CD4-positive, alpha-beta T cell treated with Interferon gamma for 1 hour (primary cell): Measurements from ENCODE around the gene WDR48.
A peak's percentile ranks its signal among the peaks of the same experiment; 100 is the strongest.
"Not testable (repeated sequence)": the region's sequence is repeated elsewhere in the genome, so short reads cannot be mapped to it uniquely, and the experiment has no call there.

Source experiments
- DNase-seq: peaks from one replicate; pipeline ENCODE4 v3.0.0-alpha.2; 2020

WDR48 gene

DNA sequence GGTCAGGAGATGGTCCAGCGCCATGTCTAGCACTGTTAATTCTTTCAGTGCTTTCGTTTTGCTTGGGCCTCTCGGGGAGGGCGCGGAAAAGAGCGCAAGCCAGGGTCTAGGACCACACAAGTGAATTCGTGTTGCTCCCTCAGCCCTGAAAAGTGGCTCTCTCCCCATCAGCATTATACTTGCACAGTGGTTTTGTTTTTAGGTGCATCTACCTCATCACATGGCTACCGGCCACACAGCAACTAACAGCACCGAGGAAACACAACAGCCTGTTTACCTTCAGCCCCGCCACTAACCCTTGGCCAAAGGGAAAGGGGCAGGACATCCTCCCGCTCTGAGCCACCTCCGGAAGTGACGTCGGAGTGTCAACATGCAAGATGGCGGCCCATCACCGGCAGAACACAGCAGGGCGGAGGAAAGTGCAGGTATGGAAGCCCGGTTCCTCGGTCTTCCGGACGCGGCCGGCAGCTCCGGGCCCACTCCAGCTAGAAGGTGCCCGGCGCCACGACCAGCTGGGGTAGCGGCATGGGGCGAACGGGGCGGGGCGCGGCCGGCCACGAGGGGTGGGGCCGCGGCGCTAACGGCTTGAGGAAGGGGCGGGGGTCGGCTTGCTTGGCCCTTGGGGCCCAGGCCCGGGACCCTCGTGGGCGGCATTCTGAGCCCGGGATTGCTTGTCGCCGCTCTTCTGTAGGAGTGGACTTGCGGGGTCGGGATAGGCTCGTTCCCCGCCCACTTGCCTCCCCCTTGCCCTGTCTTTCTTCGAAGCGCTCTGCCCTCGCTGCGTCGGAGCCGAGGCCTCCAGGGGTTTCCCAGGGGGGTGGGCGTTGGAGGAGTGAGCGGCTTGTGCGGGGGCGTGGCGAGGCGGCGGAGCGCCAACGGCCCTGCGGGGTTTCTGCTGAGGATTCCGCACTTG lies at the start of gene WDR48, which contains the start of gene SCN11A:
TSS of gene WDR48 (plus strand) at position 368 of the 913 bp plus-strand sequence. CDS start at position 378, 10 bp downstream.
TSS of gene SCN11A (minus strand) at position 296 of the 913 bp plus-strand sequence. CDS start 101,582 bp downstream, outside the sequence.
- DNase-seq = peak; percentile 94

DNA sequence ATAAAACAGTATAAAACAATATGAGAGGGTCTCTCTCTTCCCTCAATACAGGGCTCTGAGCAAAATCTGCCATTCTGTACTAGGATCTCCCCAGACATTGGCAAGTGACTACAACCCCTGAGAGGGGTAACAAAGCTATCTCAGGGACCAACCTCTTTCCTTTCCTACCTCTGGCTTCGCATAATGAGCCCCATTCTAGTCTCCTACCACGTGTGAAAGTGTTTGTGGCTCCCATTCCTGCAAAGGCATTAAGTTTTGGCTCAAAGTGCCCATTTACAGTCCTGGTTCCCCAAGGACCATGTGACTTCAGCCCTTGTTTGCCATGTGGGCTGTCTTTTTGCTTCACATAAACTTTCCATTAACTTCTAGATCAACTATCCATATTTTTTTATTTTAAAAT lies 46.5 kb upstream of the WDR48 start:
- no peak for DNase-seq

DNA sequence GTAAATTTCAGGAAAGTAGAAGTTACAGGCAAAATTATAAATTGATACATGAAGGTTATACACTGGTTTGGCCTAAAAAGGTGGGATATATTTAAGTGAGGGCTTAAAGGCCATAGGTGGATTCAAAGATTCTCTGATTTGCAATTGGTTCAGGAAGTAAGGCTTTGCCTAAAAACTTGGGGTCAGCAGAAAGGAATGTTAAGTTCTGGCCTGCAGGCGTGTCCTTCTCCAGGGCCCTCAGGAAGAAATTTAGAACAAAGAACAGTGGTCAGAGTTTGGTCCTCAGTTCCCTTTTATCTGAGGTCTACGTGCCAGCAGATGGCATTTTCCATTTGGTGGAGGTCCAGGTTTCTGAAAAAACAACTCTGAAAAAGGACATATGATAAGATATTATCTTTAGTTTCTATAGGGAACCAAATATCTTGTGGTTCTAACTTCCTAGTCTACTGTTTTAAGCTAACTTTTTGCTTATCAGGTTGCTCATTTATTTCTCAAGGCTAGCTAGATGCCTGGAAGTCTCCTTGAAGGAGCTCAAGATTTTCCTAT lies 40.6 kb upstream of the WDR48 start:
- DNase-seq = no peak

DNA sequence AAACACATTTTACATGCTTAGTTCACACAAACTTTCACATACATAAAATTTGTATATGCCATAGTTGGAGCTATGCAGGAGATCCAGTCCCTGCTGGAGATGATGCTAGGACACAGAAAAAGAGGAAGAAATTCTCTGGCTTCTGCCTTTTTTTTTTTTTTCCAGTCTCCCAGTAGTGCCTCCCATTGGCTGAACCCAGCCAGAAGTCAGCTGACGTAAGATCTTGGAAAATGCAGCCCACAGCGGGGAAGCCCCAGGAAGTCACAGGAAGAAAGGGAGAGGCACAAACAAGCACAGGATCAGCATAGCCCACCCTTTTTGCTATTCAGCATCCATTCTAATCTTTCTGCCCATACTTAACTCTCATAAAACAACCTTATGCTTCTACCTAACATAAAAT lies 38.5 kb upstream of the WDR48 start:
- DNase-seq = no peak

DNA sequence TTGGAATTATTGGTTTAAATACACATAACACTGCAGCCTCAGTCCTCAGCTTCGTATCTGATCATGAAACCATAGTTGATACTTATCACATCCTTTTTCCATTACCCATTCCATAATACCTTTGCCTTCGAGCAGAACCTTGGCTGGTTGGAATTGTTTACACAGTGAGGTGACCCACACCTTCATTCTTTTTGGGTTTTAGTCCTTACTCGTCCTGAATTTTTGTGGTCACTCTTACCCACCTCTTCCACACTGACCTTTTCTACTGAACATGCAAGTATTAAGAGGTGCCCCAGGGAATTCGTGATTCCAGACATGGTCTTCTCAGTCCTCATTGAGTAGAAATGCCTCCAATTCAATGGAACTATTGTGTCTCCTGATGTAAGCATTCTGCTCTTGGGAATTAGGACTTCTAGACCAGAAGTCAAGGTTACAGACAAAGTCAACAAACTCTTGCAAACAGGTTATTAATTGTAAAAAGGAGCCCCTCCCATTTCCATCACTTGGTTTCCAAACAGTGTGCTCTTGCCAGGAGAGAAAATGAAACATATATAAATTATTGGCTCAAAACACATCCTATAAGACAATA lies 37.8 kb upstream of the WDR48 start:
- DNase-seq = no peak

DNA sequence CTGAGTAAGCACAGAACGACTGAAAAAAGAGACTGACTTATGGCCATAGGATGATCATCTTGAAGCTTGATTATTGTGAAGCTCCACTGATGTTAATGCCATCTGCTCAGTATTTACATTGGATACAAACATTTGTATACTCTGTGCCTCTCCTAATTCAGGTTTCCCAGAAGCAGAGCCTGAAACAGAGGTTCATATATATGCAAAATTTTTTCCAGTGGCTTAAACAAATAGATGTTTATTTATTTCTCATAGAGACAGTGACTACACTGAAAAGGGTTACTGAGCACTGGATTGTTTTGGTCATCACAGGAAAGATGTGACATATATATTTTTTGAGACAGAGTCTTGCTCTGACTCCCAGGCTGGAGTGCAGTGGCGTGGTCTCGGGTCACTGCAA lies 36.4 kb upstream of the WDR48 start:
- no peak for DNase-seq

DNA sequence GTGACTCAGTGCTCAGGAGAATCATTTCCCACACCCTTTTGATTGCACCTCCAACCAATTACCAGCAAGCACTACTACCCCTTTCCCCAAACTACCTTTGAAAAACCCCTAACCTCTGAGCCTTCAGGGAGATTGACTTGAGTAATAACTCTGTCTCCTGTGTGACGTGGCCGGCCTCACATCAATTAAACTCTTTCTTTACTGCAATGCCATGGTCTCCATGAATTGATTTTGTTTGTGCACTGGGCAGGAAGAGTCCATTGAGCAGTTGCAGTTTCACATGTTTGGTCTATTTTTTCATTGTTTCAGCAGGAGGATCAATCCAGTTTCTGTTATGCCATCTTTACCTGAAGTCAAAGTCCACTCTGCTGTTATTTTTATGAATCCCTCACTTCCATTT lies 32.5 kb upstream of the WDR48 start:
- DNase-seq = no peak

DNA sequence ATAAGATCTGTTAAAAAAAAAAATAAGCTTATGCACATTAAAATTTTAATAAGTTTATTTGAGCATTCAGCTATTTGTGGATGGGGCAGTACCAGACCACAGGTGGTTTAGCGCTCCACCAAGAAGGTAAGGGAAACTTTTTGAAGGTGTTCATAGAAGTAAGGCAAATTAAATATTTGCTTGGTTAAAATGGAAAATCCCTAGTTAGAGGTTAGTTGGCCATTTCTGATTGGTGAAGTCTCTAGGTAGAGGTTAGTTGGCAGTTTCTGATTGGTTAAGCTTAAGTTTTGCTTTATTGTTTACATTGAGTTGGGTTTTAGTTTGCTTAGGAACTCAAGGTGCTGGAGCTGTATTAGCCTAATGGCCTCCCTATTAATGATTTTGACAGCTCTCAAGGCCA lies 30.8 kb upstream of the WDR48 start:
- no peak for DNase-seq

DNA sequence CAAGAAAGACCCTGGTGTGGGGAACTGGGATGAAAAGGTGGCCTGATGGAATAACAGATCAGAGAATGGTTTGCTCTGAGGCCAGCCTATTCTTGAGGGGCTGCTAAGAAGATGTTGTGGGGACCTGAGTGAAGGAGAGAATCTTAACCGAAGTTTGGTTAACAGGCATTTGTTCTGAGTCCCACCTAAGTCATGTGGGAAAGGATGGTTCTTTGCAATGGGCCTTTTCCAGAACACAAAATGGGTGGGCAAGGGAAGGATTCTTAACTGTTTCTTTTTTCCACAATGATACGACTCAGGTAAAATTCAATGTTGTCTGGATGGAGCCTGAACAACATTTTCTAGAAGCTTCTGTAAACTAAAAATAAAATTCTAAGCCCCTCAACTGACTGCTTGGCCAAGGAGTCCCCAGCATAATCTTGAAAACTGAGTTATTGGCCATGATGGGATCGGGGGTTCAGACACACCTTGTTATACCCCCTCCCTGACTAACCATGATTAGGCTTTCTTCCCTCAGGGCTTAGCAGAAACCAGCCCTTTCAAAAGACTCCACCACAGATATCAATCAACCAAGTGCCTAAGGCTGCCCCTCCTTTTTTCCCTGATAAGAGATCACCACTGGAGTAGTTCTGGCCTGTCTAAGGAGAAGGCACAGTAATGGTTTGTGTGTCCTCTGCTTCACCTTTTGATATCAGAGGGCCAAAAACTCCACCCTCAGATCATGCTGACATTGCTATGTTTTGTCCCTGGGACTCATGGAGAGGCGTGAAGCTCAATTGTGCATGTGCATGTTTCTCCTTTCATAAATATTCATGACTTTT lies 30.1 kb upstream of the WDR48 start:
- DNase-seq = no peak

DNA sequence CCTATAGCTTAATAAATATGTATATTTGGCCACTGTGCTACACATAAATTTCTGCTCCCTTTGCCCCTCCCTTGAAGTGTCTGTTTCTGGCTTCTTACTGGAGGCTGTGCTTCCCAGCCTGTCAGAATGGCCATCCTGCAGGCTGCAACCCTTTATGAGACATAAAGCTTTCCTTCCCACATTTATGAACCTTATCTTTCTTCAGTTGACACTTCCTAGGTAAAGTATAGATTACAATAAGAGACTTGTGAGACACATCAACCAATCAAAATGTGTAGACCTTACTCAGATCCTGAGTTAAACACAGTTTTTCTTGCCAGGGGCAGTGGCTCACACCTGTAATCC lies 29.6 kb upstream of the WDR48 start:
- DNase-seq = no peak

DNA sequence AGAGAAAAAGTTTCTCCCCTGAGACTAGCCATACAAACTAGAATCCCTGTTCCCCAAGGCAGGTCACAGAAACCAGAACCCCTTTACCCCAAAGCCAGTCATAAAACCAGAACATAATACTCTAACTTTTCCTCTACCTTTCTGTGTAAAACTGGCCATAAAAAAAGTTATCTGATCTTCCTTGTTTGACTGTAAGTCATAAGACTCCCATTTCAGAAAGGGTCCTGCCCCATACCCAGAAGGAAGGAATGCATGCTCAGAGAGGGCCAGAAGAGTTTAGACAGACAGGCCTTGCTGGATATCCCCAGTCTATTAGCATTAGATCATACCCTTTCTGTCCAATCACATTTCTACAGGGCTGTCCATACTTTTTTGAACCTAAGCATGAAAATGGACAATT lies 27.3 kb upstream of the WDR48 start:
- DNase-seq = no peak

DNA sequence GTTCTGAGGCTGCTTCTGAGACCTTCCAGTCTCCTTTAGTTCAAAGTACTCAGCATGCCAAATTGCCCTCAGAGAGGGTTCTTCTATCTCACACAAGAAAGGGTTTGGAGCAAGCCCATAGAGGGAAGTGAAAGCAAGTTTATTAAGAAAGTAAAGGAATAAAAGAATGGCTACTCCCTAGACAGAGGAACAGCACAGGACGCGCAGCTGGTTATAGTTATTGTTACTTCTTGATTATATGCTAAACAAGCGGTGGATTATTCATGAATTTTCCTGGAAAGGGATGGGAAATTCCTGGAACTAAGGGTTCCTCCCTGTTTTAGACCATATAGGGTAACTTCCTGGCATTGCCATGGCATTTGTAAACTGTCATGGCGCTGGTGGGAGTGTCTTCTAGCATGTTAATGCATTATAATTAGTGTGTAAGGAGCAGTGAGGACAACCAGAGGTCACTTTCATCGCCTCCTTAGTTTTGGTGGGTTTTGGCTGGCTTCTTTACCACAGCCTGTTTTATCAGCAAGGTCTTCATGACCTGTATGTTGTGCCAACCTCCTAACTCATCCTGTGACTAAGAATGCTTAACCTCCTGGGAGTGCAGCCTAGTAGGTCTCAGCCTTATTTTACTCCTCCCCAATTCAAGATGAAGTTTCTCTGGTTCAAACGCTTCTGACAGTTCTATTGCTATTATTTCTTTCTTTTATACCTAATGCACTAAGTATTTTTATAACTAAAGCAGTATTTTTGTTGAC lies 26.4 kb upstream of the WDR48 start:
- no peak for DNase-seq

DNA sequence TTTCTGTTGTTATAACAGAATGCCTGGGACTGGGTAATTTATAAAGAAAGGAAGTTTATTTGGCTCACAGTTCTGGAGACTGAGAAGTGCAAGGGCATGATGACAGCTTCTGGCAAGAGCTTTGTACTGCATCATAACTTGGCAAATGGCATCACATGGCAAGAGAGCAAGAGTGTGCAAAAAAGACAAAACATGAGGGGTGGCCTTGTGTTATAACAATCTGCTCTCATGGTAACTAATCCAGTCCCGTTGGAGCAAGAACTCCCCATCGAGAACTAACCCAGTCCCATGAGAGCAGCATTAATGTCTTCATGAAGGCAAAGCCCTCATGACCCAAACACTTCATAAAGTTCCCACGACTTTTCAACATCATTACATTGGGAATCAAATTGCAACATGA lies 23.3 kb upstream of the WDR48 start:
- DNase-seq = no peak

DNA sequence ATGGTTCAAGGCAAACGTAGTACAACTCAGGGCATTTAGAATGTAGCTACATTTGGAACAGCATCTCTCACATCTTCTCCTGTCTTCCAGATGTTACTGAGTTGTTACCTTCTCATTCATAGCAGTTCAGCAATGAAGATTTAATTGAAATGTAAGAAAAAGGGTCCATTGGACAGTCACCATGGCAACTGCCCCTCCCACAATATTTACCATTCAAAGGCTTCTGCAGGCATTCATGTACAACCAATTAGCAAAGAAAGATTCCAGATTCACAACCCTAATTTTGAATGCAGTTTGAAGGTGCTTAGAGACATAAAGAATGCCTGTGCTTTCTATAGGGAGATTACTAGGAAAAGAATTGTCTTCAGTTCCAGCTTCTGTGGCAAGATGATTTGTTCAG lies 22.3 kb upstream of the WDR48 start:
- DNase-seq = no peak

DNA sequence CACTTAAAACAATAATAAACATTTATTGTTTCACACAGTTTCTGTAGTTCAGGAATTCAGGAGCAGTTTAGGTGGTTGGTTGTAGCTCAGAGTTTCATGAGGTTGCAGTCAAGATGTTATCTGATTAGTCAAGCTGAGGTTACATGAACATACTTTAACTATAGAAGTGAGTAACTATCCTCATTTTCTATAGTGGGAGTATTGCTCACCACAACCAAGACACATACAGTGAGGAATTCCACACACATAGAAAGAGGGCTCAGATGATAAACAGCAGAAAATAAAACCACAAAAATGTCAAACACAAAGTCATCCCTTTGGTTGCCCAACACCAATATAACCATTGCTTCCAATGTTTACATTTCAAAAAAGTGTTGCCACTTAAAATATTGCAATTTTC lies 13.7 kb upstream of the WDR48 start:
- DNase-seq = no peak

DNA sequence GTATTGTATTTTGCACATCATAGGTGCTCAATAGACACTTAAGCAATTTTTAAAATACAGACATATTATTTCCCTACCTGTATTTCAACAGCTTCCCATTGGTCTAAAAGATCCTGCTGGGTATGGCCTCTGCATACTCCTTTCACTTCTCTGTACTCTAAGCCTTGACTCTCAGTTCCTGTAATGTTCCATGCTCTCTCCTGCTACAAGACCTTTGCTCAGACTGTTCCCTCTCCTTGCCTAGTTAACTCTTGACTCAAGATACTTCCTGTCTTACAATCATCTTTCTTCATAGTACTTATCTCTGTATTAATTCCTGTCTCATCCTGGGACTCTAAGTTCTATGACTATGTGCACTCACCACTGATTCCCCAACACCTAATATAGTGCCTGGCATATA lies 1.8 kb upstream of the WDR48 start:
- DNase-seq = no peak

DNA sequence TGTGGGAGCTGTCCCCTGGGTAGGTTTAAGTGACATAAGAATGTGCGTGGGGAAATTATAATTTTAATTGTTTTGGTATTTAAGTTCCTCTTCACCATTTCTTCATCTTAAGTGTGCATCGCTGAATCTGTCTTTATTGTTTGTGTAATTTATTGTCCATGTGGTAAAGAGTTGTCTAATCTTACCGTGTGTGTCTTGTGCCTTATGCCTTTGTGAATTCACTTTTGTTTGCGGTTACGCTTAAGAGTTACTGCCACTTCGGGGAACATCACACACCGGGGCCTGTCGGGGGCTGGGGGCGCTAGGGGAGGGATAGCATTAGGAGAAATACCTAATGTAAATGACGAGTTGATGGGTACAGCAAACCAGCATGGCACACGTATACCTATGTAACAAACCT lies 767 bp downstream of the WDR48 start:
- no peak for DNase-seq

DNA sequence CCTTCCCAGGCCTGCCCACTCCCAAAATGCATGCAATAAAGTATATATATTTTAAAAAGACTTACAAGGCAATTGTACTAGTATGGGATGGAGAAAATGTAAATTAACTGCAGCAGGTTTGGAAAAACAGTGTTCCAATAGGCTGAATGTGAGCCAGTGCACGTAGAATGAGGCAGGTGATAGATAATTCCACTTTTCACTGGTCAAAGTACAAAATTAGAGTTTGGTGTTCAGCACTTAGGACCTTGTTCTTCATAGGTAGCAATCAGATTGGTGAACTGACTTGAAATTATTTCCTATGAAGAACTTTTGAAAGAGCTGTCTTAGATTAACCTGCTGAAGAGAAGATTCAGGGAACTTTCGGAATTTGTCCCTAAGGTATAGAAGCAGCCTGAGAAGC lies 1.9 kb downstream of the WDR48 start:
- no peak for DNase-seq

DNA sequence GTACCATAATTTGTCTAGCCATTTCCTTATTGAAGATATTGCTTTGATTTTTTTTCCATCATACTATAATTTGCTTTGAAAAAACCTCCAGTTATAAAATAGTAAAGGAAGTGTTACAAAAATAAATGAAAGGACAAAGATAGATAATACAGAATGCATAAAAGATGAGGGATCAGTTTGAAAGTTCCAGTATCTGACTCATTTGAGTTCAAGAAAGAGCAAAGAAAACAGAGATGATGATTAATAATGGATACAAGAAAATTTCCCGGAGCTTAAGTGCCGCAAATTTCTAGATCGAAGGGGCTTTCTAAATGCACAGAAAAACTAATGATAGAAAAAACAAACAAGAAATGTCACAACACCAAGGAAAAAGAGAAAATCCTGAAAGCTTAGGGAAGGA lies 4.3 kb downstream of the WDR48 start:
- no peak for DNase-seq

DNA sequence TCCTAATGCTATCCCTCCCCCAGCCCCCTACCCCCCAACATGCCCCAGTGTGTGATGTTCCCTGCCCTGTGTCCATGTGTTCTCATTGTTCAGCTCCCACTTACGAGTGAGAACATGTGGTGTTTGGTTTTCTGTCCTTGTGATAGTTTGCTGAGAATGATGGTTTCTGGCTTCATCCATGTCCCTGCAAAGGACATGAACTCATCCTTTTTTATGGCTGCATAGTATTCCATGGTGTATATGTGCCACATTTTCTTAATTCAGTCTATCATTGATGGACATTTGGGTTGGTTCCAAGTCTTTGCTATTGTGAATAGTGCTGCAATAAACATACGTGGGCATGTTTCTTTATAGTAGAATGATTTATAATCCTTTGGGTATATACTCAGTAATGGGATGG lies 9.4 kb downstream of the WDR48 start:
- not testable (repeated sequence) for DNase-seq

DNA sequence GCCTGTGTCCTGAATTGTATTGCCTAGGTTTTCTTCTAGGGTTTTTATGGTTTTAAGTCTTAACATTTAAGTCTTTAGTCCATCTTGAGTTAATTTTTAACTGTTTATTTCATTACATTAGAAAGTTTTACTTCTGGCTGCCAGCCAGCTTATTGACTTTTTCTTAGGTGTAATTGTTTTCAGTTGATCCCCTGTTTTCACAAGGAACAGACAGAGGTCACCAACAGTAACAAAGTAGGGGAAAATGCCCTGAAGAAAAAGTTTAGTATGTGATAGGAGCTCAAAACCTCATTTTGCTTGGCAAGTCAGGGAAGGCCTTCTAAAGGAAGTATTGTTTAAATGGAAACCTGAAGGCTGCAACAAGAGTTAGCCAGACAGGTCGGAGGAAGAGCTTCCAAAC lies 10.4 kb downstream of the WDR48 start:
- DNase-seq = no peak

DNA sequence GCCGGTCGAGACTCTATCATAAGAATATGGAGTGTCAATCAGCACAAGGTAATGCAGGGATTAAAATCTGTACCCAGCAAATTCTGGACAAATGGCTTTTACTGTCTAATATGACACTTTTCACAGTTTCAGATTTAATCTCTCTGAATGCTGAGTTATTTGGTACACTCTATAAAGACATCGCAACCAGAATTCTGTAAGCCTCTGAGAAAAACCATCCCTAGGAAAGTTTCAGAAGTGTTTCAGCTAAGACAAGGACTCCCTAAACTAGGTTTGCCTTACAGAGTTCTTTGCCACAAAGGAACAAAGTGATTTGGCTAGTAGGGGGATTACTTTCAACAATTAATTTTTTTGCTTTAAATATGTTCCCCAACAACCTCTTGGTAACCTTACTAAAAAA lies 11.3 kb downstream of the WDR48 start:
- DNase-seq = no peak

DNA sequence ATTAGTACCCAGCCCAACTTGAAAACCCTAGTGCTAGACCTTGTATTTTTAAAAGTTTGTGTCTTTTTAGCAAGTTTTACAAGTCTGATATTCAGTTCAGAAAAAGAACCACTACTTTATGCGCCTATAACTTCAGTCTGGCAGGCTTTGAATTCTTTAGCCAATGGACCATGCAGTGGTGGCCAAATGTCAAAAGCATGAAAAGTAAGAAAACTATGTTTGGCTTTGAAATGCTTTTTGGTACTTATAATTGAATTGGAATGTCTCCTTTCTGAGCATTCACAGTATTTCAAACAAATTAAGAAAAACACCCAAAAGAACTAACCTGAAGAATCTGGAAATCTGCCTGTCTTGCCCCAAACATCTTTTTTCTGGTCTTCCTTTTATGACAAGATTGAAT lies 12.8 kb downstream of the WDR48 start:
- no peak for DNase-seq
